ENCODE results near the gene CHST9.

GRCh38 chr18:26869640-26870039 is 315.5 kb downstream of the CHST9 start:
- TF ChIP-seq CTCF (IDR thresholded peaks at IDR 0.05; ENCODE audit: poor library complexity) (no peak), EZH2 (IDR thresholded peaks at IDR 0.05; ENCODE audit: borderline replicate concordance) (no peak)

Measured in hepatocyte (in vitro differentiated cells).